HepG2 (cell line): ENCODE measurements around the gene RHD. TPM values are rescaled to one million over a fixed set of nuclear protein-coding genes. Genes with fewer than 3 reads are reported as not detected.
A peak's percentile ranks its signal among the peaks of the same experiment; 100 is the strongest.

Experiments used
- BRCA1 ChIP-seq: sonication (generic); formaldehyde crosslinking; IDR thresholded peaks from 2 replicates; pipeline ENCODE4 v1.4.0; 2020; ENCODE audit warnings: missing genetic modification reagents
- CBFB ChIP-seq: sonication (generic); formaldehyde crosslinking; IDR thresholded peaks from 2 replicates; pipeline ENCODE4 v1.4.0; 2020; ENCODE audit warnings: missing genetic modification reagents
- MXD1 ChIP-seq: sonication (generic); formaldehyde crosslinking; IDR thresholded peaks from 2 replicates; pipeline ENCODE4 v1.4.0; 2020; ENCODE audit warnings: mild to moderate bottlenecking, missing genetic modification reagents
- PATZ1 ChIP-seq: sonication (generic); formaldehyde crosslinking; IDR thresholded peaks from 2 replicates; pipeline ENCODE4 v1.4.0; 2020; ENCODE audit warnings: missing genetic modification reagents
- SRSF4 ChIP-seq: fragments of 200-400 bp; formaldehyde crosslinking; IDR thresholded peaks from one replicate; pipeline ENCODE4 v1.6.1; 2018; ENCODE audit warnings: mild to moderate bottlenecking, low read depth, low read length, moderate library complexity; ENCODE audit not compliant: poor library complexity, severe bottlenecking
- ZC3H4 ChIP-seq: sonication (generic); formaldehyde crosslinking; IDR thresholded peaks from 2 replicates; pipeline ENCODE4 v1.4.0; 2020; ENCODE audit warnings: missing genetic modification reagents, borderline replicate concordance
- ZNF335 ChIP-seq: sonication (generic); formaldehyde crosslinking; IDR thresholded peaks from 2 replicates; pipeline ENCODE4 v1.4.0; 2020; ENCODE audit warnings: missing genetic modification reagents
- ZNF512B ChIP-seq: sonication (generic); formaldehyde crosslinking; IDR thresholded peaks from 2 replicates; pipeline ENCODE4 v1.5.1; 2020; ENCODE audit warnings: missing genetic modification reagents, mild to moderate bottlenecking, borderline replicate concordance
- ZNF660 ChIP-seq: sonication (generic); formaldehyde crosslinking; IDR thresholded peaks from 2 replicates; pipeline ENCODE4 v1.5.1; 2020; ENCODE audit warnings: mild to moderate bottlenecking, low read depth, missing genetic modification reagents, borderline replicate concordance
- polyA plus RNA-seq, 8 experiments: library from polyadenylated mRNA; depleted of rRNA in 3 of 8; stranded (reverse) in 7 of 8; unstranded in 1 of 8; fragments of >200 nt; fragmentation: Illumina TruSeq in 4 of 8; extraction: Trizol in 4 of 8; gene quantifications; 2 replicates each; pipeline versions ENCODE4 v1.2.1 to v1.2.3, GENCODE V29; 2011 to 2016; ENCODE audit warnings: low read depth in 4 of 8, missing spikeins in 1 of 8, mixed read lengths in 1 of 8; ENCODE audit not compliant: insufficient read depth in 1 of 8
- total RNA-seq, 5 experiments: library from RNA; depleted of rRNA; stranded (reverse); fragments of >200 nt; fragmentation: Illumina TruSeq; extraction: Trizol; gene quantifications; 2 replicates each; pipeline ENCODE4 v1.2.3, GENCODE V29; 2016; ENCODE audit warnings: low read depth in 1 of 5
- TF ChIP-seq, protein P1 (sequence below): sonication (generic); formaldehyde crosslinking; IDR thresholded peaks from 2 replicates; pipeline ENCODE4 v1.9.0; 2021; ENCODE audit warnings: missing genetic modification reagents, borderline replicate concordance
- TF ChIP-seq, protein P2 (sequence below): sonication (generic); formaldehyde crosslinking; IDR thresholded peaks from 2 replicates; pipeline ENCODE4 v1.4.0; 2020; ENCODE audit warnings: mild to moderate bottlenecking, missing genetic modification reagents
- TF ChIP-seq, protein P3 (sequence below): sonication (generic); formaldehyde crosslinking; IDR thresholded peaks from 2 replicates; pipeline ENCODE4 v1.8.0; 2022; ENCODE audit warnings: missing genetic modification reagents, mild to moderate bottlenecking, borderline replicate concordance
- TF ChIP-seq, protein P4 (sequence below): sonication (generic); formaldehyde crosslinking; IDR thresholded peaks from 2 replicates; pipeline ENCODE4 v1.9.0; 2021; ENCODE audit warnings: missing genetic modification reagents, borderline replicate concordance

Gene RHD
- total and polyA plus RNA-seq, 2 of the 13 experiments (the other 11 are each of a cell fraction or from before 2014, with no cell fraction given): not detected

DNA sequence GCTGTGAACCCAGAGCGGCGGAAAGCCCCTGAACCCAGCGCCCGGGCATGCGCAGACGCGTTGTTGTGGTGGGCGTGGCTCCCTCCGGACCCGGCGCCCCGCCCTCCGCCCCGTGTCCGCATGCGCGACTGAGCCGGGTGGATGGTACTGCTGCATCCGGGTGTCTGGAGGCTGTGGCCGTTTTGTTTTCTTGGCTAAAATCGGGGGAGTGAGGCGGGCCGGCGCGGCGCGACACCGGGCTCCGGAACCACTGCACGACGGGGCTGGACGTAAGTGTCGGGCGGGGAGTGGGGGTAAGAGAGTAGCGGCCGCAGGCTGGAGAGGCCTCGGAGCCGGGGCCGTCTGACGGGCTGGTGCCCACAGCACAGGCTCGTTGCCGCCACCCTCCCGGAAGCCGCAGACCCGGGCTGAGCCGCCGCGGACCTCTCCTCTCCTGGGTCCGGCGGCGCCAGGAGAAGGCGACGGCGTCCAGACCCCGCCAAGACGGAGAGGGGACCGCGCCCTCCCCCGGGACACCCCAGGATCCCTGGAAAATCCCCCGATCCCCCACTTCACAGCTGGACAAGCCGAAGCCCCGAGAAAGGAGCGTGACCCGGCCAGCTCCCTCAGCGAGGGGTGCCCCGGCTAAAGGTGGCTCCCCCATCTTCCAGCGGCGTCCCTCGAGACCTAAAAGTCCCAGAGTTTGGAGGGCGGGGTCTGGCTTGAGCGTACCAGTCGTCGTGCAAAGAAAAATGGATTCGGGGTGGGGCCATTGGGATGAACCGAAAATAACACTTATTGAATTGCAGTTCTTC lies 66.1 kb downstream of the RHD start, which contains the start of gene TMEM50A (continued):
- TF ChIP-seq MXD1 (CRISPR knock-in tag): no peak
- TF ChIP-seq ZNF335: 0 out of 2 replicates have a peak, but pooled peaks have one; percentile 45
- TF ChIP-seq, protein P1, sequence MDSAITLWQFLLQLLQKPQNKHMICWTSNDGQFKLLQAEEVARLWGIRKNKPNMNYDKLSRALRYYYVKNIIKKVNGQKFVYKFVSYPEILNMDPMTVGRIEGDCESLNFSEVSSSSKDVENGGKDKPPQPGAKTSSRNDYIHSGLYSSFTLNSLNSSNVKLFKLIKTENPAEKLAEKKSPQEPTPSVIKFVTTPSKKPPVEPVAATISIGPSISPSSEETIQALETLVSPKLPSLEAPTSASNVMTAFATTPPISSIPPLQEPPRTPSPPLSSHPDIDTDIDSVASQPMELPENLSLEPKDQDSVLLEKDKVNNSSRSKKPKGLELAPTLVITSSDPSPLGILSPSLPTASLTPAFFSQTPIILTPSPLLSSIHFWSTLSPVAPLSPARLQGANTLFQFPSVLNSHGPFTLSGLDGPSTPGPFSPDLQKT (CRISPR knock-in tag): no peak
- TF ChIP-seq CBFB: 0 out of 2 replicates have a peak, but pooled peaks have one; percentile 55
- TF ChIP-seq, protein P2, sequence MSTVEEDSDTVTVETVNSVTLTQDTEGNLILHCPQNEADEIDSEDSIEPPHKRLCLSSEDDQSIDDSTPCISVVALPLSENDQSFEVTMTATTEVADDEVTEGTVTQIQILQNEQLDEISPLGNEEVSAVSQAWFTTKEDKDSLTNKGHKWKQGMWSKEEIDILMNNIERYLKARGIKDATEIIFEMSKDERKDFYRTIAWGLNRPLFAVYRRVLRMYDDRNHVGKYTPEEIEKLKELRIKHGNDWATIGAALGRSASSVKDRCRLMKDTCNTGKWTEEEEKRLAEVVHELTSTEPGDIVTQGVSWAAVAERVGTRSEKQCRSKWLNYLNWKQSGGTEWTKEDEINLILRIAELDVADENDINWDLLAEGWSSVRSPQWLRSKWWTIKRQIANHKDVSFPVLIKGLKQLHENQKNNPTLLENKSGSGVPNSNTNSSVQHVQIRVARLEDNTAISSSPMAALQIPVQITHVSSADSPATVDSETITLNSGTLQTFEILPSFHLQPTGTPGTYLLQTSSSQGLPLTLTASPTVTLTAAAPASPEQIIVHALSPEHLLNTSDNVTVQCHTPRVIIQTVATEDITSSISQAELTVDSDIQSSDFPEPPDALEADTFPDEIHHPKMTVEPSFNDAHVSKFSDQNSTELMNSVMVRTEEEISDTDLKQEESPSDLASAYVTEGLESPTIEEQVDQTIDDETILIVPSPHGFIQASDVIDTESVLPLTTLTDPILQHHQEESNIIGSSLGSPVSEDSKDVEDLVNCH (CRISPR knock-in tag): peak; percentile 60; the same call in 1 of the 2 replicates
- TF ChIP-seq, protein P3, sequence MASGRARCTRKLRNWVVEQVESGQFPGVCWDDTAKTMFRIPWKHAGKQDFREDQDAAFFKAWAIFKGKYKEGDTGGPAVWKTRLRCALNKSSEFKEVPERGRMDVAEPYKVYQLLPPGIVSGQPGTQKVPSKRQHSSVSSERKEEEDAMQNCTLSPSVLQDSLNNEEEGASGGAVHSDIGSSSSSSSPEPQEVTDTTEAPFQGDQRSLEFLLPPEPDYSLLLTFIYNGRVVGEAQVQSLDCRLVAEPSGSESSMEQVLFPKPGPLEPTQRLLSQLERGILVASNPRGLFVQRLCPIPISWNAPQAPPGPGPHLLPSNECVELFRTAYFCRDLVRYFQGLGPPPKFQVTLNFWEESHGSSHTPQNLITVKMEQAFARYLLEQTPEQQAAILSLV (CRISPR knock-in tag): peak; percentile 66; the same call in 1 of the 2 replicates
- no peak for TF ChIP-seq ZC3H4 (CRISPR knock-in tag)
- TF ChIP-seq, protein P4, sequence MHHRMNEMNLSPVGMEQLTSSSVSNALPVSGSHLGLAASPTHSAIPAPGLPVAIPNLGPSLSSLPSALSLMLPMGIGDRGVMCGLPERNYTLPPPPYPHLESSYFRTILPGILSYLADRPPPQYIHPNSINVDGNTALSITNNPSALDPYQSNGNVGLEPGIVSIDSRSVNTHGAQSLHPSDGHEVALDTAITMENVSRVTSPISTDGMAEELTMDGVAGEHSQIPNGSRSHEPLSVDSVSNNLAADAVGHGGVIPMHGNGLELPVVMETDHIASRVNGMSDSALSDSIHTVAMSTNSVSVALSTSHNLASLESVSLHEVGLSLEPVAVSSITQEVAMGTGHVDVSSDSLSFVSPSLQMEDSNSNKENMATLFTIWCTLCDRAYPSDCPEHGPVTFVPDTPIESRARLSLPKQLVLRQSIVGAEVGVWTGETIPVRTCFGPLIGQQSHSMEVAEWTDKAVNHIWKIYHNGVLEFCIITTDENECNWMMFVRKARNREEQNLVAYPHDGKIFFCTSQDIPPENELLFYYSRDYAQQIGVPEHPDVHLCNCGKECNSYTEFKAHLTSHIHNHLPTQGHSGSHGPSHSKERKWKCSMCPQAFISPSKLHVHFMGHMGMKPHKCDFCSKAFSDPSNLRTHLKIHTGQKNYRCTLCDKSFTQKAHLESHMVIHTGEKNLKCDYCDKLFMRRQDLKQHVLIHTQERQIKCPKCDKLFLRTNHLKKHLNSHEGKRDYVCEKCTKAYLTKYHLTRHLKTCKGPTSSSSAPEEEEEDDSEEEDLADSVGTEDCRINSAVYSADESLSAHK: no peak
- TF ChIP-seq SRSF4: no peak
- no peak for TF ChIP-seq ZNF512B (CRISPR knock-in tag)
- no peak for TF ChIP-seq ZNF660 (CRISPR knock-in tag)
- TF ChIP-seq BRCA1 (CRISPR knock-in tag): no peak
- peak; percentile 48; the same call in 1 of the 2 replicates for TF ChIP-seq PATZ1 (CRISPR knock-in tag)
